ENCODE data around the gene TRANK1.

TRANK1 gene

GRCh38 chr3:36833160-36833814, 111.6 kb downstream of the TRANK1 start:
- no peak for DNase-seq

GRCh38 chr3:36832406-36832805, 112.4 kb downstream of the TRANK1 start:
- DNase-seq = no peak

DNA sequence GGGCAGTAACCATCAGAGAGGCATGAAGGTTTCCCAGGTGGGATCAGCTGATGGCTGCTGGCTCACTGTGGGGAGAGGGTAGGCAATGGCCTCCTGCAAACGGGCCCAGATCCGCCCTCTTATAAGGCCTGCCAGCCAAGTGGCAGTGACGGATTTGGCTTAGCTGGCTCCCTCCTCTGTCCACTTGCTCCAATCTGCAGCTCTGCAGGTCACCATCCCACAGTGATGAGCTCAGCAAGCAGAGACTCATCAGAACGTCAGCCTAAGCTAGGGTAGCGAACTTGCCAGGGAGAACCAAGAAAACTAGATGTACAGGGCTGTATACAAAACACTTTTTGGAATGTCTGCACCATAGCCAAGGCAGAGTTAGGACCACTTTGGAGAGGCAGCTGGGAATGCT, 117.7 kb downstream of the TRANK1 start:
- DNase-seq = no peak

GRCh38 chr3:36826240-36826639, 118.6 kb downstream of the TRANK1 start:
- DNase-seq = no peak

DNA sequence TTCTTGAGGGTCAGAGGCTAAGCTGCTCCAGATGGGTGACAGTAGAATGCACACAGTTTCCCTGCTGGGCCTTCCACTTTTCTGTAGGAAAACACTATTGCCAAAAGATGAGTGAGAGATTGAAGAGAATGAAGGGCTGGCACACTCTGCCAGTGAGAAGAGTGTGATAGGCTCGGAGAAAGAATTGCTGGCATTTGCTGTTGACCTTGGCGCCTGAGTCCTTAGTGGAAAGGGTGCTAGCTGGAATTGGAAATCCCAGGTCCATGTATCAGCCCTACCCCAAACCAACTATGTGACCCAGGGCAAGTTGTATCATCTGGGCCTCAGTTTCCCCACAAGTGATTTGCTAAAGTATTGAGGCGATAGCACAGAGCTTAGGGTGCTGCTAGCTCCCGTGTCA, 120.4 kb downstream of the TRANK1 start:
- DNase-seq = no peak

DNA sequence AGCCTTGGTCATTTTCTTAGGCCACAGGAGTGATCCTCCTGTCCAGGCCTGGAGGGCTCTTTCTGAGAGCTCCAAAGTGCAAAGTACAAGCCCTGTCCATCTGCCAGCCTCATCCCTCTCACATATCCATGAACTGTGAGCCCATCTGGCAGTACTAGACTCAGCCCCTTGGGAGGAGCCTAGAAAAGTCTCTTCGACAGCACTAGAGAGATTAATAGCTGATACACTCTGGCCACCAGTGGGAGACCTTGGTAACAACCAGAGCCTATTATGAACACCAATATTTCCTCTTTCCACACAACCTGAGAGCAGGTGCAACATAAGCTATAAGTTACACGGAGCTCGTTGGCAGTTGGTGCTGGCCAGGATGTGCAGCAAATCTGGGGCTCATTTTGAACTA, 121.0 kb downstream of the TRANK1 start:
- no peak for DNase-seq

- DNase-seq = no peak
Measured at GRCh38 chr3:36820083-36820482, 124.8 kb downstream of the TRANK1 start.

DNA sequence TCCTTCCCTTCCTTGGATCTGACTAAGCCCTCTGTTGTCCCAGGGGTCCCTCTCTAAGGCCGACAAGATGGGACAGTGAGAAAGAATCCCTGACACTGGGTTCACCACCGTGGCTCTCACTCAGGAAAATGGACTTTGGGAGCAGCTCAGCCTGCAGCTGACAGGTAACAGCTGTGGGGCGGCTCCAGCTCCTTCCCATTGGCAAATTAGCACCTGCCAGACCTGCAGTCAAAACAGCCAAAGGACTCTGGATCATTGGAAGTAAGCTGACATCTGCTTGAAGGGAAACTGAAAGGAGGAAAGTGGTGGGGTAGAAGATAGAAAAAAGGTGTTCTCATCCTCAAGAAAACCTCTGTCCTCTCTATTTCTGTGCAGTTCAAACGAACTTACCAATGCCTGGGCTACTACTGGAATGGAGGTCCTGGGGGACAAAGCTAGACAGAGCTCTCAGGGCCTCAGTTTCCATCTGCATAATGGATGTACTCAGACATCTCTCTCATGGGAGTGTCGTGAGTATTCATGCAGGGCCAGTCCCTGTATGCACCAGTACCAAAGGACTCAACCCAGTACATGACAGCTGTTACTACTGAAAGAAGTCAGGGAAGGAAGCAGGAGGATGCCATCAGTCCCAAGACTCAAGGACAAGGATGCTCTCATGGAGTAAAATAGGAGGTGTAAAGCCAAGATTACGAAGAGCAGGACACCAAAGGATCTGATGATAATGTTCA, 126.9 kb downstream of the TRANK1 start:
- DNase-seq = no peak

DNA sequence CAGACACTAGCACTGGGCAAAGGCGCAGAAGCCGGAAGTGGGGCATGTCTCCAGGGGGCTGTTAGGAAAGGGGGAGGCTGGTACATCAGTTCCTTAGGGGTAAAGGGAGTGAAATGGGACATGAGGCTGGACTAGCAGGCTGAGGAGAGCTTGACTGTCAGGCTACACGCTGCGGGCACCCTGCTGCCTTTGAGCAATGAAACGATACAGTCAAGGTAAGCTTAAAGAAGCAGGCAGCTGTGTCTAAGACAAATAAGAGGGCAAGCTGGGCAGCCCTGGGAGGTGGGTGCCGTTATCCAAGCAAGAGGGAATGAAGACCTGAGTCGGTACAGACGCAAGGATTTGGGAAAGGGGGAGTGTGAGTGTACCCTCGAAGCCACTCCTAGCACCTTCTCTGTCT, 129.5 kb downstream of the TRANK1 start:
- DNase-seq = no peak

DNA sequence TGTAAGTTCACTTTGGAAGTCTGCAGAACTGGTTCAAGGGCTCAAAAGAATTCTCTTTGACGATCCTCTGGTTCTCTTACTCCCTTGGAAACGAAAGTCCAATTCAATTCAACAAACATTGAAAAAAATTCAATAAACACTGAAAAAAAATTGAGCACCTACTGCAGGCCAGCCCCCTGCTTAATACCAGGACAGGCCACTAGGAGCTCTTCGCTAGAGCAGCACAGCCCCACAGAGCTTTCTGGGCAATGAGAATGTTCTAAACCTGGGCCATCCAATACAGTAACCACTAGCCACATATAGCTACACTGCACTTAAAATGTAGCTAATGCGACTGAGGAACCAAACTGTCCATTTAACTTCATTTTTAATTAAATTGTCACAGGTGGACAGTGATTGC, 130.1 kb downstream of the TRANK1 start:
- no peak for DNase-seq

DNA sequence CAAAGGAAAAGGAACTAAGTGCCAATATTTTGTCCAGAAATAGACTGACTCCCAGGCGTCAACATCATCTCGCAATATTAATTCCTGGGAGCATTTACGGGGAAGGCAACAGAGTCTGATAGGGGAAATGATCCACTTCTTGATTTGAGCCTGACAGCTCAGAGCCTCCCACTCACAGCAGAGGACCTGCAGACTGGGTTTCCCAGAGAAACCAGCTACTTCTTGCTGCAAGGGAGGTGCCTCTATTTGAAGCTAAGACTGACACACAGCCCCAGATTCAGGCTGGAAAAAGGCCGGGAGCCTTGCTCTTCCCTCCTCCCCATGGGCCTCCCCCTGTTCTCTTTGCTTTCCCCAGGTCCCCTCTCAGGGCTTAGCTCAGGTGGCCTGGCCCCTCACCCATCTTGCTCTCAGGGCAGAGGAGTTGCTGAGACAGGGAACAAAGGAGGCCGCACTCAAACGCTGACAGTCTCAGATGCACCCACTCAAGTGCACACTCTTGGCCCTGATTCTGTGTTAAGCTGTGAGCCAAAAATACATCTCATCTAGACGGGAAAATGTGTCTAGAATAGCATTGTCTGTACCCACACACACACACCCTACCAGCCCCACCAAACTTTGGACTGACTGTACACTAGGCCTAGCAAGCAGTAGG, 130.7 kb downstream of the TRANK1 start:
- peak; percentile 7 for DNase-seq

- DNase-seq = no peak
Measured at GRCh38 chr3:36813305-36813704, 131.5 kb downstream of the TRANK1 start.

- no peak for DNase-seq
Measured at GRCh38 chr3:36812240-36812639, 132.6 kb downstream of the TRANK1 start.

DNA sequence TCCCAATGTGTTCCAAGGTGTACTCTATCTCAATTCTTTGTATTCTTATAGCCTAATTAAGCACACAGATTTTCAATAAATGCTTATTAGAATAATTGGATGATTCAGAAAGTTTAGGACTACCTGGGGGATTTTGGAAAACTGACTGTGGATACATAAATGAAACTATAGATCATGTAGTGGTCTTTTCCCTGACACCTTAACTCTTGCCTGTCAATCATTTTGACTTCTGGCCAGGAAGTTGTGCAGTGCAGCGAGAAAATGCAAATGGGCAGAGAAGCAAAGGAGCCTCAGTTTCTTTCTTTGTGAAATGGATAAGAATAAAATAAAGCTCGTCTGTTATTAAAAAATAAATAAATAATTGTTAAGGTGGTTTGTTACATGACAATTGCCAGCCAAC, 133.1 kb downstream of the TRANK1 start:
- no peak for DNase-seq

DNA sequence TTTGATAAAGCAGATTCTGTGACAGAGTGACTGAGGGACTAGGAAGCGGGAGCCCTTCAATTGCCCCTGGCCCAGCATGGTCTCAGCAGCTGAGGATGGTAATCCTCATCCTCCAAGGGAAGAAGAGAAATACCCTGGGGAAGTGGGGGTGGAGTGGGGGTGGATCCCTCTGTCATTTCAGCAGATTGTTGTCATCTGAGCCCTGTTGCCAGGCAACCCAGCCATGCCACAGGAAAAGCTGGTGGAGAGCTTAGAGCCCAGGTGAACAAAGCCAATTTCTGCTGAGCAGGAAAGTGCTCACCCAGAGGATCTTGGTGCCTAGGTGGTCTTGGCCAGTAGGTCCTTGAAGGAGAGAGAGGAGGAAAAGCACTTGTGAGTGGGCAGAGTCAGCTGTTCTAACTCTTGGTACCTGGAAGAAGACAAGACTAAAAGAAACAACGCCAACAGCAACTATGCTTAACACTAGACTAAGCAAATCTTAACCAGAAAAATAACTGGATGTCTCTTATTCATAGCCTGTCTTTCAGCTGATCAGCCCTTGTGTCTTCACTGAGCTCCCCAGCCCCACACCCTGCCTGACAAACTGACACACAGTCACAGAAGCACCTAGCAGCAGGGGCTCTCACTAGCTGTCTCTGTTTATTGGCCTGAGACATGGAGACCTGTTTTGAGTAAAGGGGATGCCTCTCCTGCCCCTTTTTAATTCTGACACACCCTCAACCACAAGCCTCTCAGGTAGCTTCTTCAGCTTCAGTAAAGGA, 140.4 kb downstream of the TRANK1 start:
- peak; percentile 77 for DNase-seq

GRCh38 chr3:36803091-36803791, 141.6 kb downstream of the TRANK1 start:
- DNase-seq = no peak

- DNase-seq = no peak
Measured at GRCh38 chr3:36800533-36801116, 144.2 kb downstream of the TRANK1 start.

DNA sequence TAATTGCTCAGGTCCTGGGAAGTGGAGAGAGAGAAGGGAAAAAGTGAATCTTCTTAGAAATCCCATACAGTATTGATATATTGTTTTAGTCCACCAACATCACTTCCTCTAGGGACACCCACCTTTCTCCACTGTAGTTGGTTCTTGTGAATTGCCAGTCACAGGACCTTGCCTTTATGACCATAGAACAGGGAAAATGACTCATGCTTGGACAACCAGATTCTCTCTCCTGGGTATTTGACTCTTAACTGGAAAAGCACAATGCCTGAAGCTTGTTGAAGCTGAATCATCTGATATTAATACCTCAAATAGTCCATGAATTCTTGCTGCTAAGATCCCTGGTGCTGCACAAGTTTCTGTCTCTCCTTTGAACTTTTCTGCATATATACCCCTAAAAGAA, 148.0 kb downstream of the TRANK1 start:
- DNase-seq = no peak

DNA sequence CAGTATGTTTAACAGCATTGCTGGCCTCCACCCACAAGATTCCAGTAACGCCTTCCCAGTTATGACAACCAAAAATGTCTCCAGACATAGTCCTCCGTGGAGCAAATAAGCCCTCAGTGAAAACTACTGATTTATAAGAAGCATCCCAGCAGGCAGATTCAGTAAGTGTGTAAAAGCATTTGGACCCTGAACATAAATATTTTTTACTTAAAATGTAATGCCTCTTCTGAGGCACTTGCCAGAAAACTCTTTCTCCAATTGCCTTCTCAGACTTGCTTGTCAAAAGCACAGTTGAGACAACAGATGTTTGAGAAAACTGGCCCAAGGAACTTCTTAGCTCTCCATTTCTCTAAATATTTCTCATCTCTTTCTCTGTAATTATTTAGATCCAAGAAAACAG, 148.7 kb downstream of the TRANK1 start:
- DNase-seq = no peak

DNA sequence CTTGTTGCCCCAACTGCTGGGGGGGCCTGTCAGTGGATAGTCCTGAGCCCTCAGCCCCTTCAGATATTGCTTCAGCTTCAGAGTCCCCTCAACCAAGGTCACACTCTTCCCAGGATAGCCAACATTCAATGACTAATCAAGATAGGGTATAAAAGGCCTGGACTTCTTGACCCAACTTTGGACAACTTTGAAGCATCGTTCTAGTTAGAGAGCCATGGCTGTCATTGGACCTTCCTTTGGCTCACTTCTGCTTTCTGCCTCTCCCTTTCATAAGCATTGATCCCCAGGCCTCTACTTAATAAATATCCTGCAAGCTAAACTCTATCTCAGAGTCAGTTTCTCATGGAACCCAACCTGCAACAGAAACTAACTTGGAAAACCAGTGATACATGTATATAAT, 149.2 kb downstream of the TRANK1 start:
- no peak for DNase-seq

GRCh38 chr3:36792342-36792741, 152.5 kb downstream of the TRANK1 start:
- no peak for DNase-seq

DNA sequence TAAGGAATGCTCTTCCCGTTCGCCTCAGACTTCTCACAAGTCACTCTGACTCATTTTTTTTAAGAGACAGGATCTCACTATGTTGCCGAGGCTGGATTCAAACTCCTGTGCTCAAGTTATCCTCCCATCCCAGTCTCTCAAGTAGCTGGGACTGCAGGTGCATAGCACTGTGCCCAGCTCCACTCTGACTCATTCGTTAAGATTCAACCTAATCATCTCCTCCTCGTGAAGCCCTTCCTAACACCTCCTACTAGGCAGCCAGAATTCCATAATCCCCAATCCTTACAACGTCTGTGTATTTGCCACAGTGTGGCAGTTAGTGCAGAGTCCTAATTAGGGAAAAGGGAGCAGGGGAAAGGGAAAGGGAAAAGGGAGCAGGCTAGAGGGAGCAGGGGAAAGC, 154.1 kb downstream of the TRANK1 start:
- no peak for DNase-seq
